Ishikawa (cell line): ENCODE results near the gene TXNDC5.

Source experiments
- CEBPB ChIP-seq: IDR thresholded peaks from 2 replicates; pipeline ENCODE4 v1.6.1; 2012
- CREB1 ChIP-seq: IDR thresholded peaks from 2 replicates; pipeline ENCODE4 v1.6.1; 2012; ENCODE audit warnings: low read depth
- EGR1 ChIP-seq: IDR thresholded peaks from 2 replicates; pipeline ENCODE4 v1.6.1; 2012
- EP300 ChIP-seq: IDR thresholded peaks from 2 replicates; pipeline ENCODE4 v1.6.1; 2012; ENCODE audit warnings: borderline replicate concordance
- FOXM1 ChIP-seq: IDR thresholded peaks from 2 replicates; pipeline ENCODE4 v1.6.1; 2012; ENCODE audit warnings: low read depth, borderline replicate concordance
- MAX ChIP-seq: IDR thresholded peaks from 2 replicates; pipeline ENCODE4 v1.6.1; 2012
- NFIC ChIP-seq: IDR thresholded peaks from 2 replicates; pipeline ENCODE4 v1.6.1; 2012
- RAD21 ChIP-seq: IDR thresholded peaks from 2 replicates; pipeline ENCODE4 v1.6.1; 2012; ENCODE audit warnings: low read depth
- TAF1 ChIP-seq: IDR thresholded peaks from 2 replicates; pipeline ENCODE4 v1.6.1; 2012; ENCODE audit warnings: low read depth, mild to moderate bottlenecking
- TCF12 ChIP-seq: IDR thresholded peaks from 2 replicates; pipeline ENCODE4 v1.6.1; 2012; ENCODE audit warnings: low read depth
- TEAD4 ChIP-seq: IDR thresholded peaks from 2 replicates; pipeline ENCODE4 v1.6.1; 2012
- YY1 ChIP-seq: IDR thresholded peaks from 2 replicates; pipeline ENCODE4 v1.6.1; 2012; ENCODE audit warnings: low read depth
- ZBTB7A ChIP-seq: IDR thresholded peaks from 2 replicates; pipeline ENCODE4 v1.6.1; 2012; ENCODE audit warnings: low read depth
- TF ChIP-seq, protein P1 (sequence below): IDR thresholded peaks from 2 replicates; pipeline ENCODE4 v1.6.1; 2012; ENCODE audit warnings: low read depth, mild to moderate bottlenecking
- TF ChIP-seq, protein P2 (sequence below): IDR thresholded peaks from 2 replicates; pipeline ENCODE4 v1.6.1; 2012

TXNDC5 gene

GRCh38 chr6:7894262-7895124, 16.1 kb downstream of the TXNDC5 start:
- no peak for TF ChIP-seq YY1
- TF ChIP-seq ZBTB7A = no peak
- no peak for TF ChIP-seq FOXM1
- no peak for TF ChIP-seq NFIC
- TF ChIP-seq TAF1 = no peak
- TF ChIP-seq RAD21 = no peak
- TF ChIP-seq TCF12 = no peak
- no peak for TF ChIP-seq EGR1
- no peak for TF ChIP-seq EP300
- TF ChIP-seq, protein P1, sequence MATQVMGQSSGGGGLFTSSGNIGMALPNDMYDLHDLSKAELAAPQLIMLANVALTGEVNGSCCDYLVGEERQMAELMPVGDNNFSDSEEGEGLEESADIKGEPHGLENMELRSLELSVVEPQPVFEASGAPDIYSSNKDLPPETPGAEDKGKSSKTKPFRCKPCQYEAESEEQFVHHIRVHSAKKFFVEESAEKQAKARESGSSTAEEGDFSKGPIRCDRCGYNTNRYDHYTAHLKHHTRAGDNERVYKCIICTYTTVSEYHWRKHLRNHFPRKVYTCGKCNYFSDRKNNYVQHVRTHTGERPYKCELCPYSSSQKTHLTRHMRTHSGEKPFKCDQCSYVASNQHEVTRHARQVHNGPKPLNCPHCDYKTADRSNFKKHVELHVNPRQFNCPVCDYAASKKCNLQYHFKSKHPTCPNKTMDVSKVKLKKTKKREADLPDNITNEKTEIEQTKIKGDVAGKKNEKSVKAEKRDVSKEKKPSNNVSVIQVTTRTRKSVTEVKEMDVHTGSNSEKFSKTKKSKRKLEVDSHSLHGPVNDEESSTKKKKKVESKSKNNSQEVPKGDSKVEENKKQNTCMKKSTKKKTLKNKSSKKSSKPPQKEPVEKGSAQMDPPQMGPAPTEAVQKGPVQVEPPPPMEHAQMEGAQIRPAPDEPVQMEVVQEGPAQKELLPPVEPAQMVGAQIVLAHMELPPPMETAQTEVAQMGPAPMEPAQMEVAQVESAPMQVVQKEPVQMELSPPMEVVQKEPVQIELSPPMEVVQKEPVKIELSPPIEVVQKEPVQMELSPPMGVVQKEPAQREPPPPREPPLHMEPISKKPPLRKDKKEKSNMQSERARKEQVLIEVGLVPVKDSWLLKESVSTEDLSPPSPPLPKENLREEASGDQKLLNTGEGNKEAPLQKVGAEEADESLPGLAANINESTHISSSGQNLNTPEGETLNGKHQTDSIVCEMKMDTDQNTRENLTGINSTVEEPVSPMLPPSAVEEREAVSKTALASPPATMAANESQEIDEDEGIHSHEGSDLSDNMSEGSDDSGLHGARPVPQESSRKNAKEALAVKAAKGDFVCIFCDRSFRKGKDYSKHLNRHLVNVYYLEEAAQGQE = no peak
- TF ChIP-seq, protein P2, sequence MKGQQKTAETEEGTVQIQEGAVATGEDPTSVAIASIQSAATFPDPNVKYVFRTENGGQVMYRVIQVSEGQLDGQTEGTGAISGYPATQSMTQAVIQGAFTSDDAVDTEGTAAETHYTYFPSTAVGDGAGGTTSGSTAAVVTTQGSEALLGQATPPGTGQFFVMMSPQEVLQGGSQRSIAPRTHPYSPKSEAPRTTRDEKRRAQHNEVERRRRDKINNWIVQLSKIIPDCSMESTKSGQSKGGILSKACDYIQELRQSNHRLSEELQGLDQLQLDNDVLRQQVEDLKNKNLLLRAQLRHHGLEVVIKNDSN = no peak
- TF ChIP-seq MAX = no peak

DNA sequence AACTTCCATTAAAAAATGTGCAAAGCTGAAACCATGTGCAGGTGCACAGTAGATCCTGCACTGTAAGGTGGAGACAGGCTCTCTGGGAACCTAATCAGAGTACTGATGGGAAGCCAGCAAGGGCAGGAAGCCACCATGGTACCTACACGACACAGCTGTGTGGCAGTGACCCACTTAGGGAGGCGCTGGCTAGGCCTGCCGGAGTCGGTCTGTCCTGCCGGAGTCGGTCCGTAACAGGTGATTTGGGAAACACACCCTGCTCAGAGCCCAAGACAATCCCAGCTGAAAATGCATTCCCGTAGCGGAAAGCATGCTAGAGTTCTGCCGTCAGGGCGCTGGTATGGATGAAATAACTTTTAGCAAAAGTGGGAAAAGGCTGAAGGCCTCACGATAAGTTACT, 17.2 kb downstream of the TXNDC5 start:
- TF ChIP-seq NFIC = no peak
- TF ChIP-seq CREB1 = no peak
- TF ChIP-seq, protein P2 = no peak
- no peak for TF ChIP-seq MAX
- no peak for TF ChIP-seq TAF1
- TF ChIP-seq EGR1 = no peak
- TF ChIP-seq FOXM1 = no peak
- no peak for TF ChIP-seq TCF12
- no peak for TF ChIP-seq ZBTB7A
- TF ChIP-seq TEAD4 = no peak
- no peak for TF ChIP-seq RAD21
- no peak for TF ChIP-seq CEBPB
- TF ChIP-seq, protein P1 = no peak
- TF ChIP-seq EP300 = no peak
- TF ChIP-seq YY1 = no peak

GRCh38 chr6:7891078-7891872, 19.3 kb downstream of the TXNDC5 start:
- no peak for TF ChIP-seq ZBTB7A
- no peak for TF ChIP-seq TCF12
- TF ChIP-seq YY1 = no peak
- no peak for TF ChIP-seq EP300
- TF ChIP-seq FOXM1 = no peak
- TF ChIP-seq MAX = no peak
- TF ChIP-seq, protein P1 = no peak
- TF ChIP-seq TAF1 = no peak
- TF ChIP-seq, protein P2 = no peak
- TF ChIP-seq CEBPB = no peak
- TF ChIP-seq CREB1 = no peak
- no peak for TF ChIP-seq RAD21
- no peak for TF ChIP-seq TEAD4
- no peak for TF ChIP-seq NFIC
- TF ChIP-seq EGR1 = no peak
